CD1c-positive myeloid dendritic cell (primary cell): ENCODE data around the gene C6orf118.

Experiments
- DNase-seq: peaks from one replicate; pipeline ENCODE4 v3.0.0-alpha.2; 2016; ENCODE audit errors: extremely low spot score

The C6orf118 gene

GRCh38 chr6:165244524-165245247 is 64.7 kb downstream of the C6orf118 start:
- DNase-seq = no peak

- DNase-seq = no peak
These were observed 65.6 kb downstream of the C6orf118 start for GRCh38 chr6:165243801-165244200.

GRCh38 chr6:165236326-165236725 is 73.1 kb downstream of the C6orf118 start:
- DNase-seq = no peak

GRCh38 chr6:165232731-165233488 is 76.5 kb downstream of the C6orf118 start:
- DNase-seq = no peak

- DNase-seq = no peak
These were observed 77.5 kb downstream of the C6orf118 start for GRCh38 chr6:165231581-165232561.

- no peak for DNase-seq
These were observed 78.2 kb downstream of the C6orf118 start for GRCh38 chr6:165231177-165231576.
